Neutrophil (primary cell): Measurements from ENCODE around the gene SYCE1.

ENCODE experiments used
- H3K27ac ChIP-seq: fragments of 200-600 bp; sonication (generic); 2 replicates; pipeline ENCODE4 v1.5.1; 2016; ENCODE audit warnings: mild to moderate bottlenecking, moderate library complexity
- H3K27me3 ChIP-seq: fragments of 200-600 bp; sonication (generic); 2 replicates; pipeline ENCODE4 v1.6.0; 2016; ENCODE audit warnings: mild to moderate bottlenecking
- H3K36me3 ChIP-seq: fragments of 200-600 bp; sonication (generic); 2 replicates; pipeline ENCODE4 v1.5.1; 2017
- H3K4me1 ChIP-seq, 2 experiments: fragments of 200-600 bp in 1 of 2; sonication (generic) in 1 of 2; 1 replicate in 1 of 2; 2 replicates in 1 of 2; pipeline versions ENCODE4 v1.5.1 to v1.6.1; 2013 to 2016; ENCODE audit warnings: low read depth in 1 of 2, low read length in 1 of 2, mild to moderate bottlenecking in 1 of 2, moderate library complexity in 1 of 2; ENCODE audit not compliant: control insufficient read depth in 1 of 2, insufficient read depth in 1 of 2
- H3K4me3 ChIP-seq, 2 experiments: fragments of 200-600 bp in 1 of 2; sonication (generic) in 1 of 2; 1 replicate in 1 of 2; 2 replicates in 1 of 2; pipeline ENCODE4 v1.5.1; 2013 to 2016; ENCODE audit warnings: low read depth in 1 of 2, low read length in 1 of 2, mild to moderate bottlenecking in 1 of 2, moderate library complexity in 1 of 2
- H3K9me3 ChIP-seq: fragments of 200-600 bp; sonication (generic); 2 replicates; pipeline ENCODE4 v1.5.1; 2016
- TF ChIP-seq, protein P1 (sequence below): fragments of 200-600 bp; sonication (generic); IDR thresholded peaks from 2 replicates; pipeline ENCODE4 v1.5.1; 2016; ENCODE audit warnings: antibody characterized with exemption

The SYCE1 gene

DNA sequence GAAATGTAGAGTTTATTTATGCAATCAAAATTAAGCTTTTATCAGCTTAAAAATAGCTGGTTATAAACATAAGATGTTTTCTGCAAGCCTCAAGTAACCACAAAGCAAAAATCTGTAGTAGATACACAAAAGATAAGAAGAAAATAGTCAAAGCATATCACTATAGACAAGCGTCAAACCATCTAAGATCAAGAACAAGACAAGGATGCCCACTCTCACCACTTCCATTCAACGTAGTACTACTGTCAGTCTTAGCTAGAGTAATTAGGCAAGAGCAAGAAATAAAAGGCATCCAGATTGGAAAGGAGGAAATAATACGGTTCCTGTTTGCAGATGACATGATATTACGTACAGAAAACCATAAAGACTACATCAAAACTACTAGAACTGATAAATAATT, 55.7 kb downstream of the SYCE1 start:
- peaks cover 41% of the 10 kb centered on the region for H3K27me3 ChIP-seq
- H3K36me3 ChIP-seq: no peaks in the 10 kb centered on the region
- H3K9me3 ChIP-seq: no peaks in the 10 kb centered on the region
- TF ChIP-seq, protein P1, sequence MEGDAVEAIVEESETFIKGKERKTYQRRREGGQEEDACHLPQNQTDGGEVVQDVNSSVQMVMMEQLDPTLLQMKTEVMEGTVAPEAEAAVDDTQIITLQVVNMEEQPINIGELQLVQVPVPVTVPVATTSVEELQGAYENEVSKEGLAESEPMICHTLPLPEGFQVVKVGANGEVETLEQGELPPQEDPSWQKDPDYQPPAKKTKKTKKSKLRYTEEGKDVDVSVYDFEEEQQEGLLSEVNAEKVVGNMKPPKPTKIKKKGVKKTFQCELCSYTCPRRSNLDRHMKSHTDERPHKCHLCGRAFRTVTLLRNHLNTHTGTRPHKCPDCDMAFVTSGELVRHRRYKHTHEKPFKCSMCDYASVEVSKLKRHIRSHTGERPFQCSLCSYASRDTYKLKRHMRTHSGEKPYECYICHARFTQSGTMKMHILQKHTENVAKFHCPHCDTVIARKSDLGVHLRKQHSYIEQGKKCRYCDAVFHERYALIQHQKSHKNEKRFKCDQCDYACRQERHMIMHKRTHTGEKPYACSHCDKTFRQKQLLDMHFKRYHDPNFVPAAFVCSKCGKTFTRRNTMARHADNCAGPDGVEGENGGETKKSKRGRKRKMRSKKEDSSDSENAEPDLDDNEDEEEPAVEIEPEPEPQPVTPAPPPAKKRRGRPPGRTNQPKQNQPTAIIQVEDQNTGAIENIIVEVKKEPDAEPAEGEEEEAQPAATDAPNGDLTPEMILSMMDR: no peak
- H3K4me3 ChIP-seq: no peak overlapping the region
- H3K27ac ChIP-seq: no peak overlapping the region
- no peaks in the 10 kb centered on the region for H3K4me1 ChIP-seq
